H1 (cell line): ENCODE data around the gene TESMIN. TPM values are rescaled to one million over a fixed set of nuclear protein-coding genes. Genes with fewer than 3 reads are reported as not detected.

Experiments
- CTCF ChIP-seq, 3 experiments: IDR thresholded peaks; 1 replicate in 2 of 3; 2 replicates in 1 of 3; pipeline versions ENCODE4 v1.5.1 to v1.6.1; 2011; ENCODE audit warnings: low read length in 3 of 3, mild to moderate bottlenecking in 3 of 3, inconsistent platforms in 2 of 3, low read depth in 1 of 3, moderate library complexity in 1 of 3; ENCODE audit not compliant: insufficient read depth in 1 of 3; ENCODE audit errors: control extremely low read depth in 1 of 3
- EGR1 ChIP-seq: IDR thresholded peaks from 2 replicates; pipeline ENCODE4 v1.6.1; 2011; ENCODE audit warnings: low read depth, low read length, borderline replicate concordance
- MAFK ChIP-seq: IDR thresholded peaks from 2 replicates; pipeline ENCODE4 v1.6.1; 2012; ENCODE audit warnings: low read depth, mild to moderate bottlenecking, improper control_type of control experiment, low read length
- SAP30 ChIP-seq: fragments of 300-600 bp; sonication (generic); IDR thresholded peaks from 2 replicates; pipeline ENCODE4 v1.7.1; 2012; ENCODE audit warnings: low read length, moderate library complexity, mild to moderate bottlenecking, inconsistent platforms; ENCODE audit not compliant: insufficient read depth, insufficient replicate concordance
- SIN3A ChIP-seq, 2 experiments: IDR thresholded peaks in 1 of 2; conservative IDR thresholded peaks in 1 of 2; 2 replicates each; pipeline ENCODE4 v1.6.1; 2011 to 2012; ENCODE audit warnings: low read length in 2 of 2, improper control_type of control experiment in 1 of 2, low read depth in 1 of 2, mild to moderate bottlenecking in 1 of 2
- SP4 ChIP-seq: IDR thresholded peaks from 2 replicates; pipeline ENCODE4 v1.6.1; 2012; ENCODE audit warnings: low read length, inconsistent platforms
- ZNF274 ChIP-seq: IDR thresholded peaks from 2 replicates; pipeline ENCODE4 v1.7.0; 2012; ENCODE audit warnings: low read length, borderline replicate concordance; ENCODE audit errors: extremely low read depth
- polyA plus RNA-seq, 7 experiments: library from polyadenylated mRNA; depleted of rRNA in 3 of 7; stranded (reverse) in 5 of 7; unstranded in 2 of 7; fragments of >200 nt in 5 of 7; fragments of 200-250 nt in 2 of 7; gene quantifications; 1 replicate in 5 of 7; 2 replicates in 1 of 7; 4 replicates in 1 of 7; pipeline versions ENCODE4 v1.2.1 to v1.2.3, GENCODE V29; 2011 to 2013; ENCODE audit warnings: missing spikeins in 2 of 7, mixed read lengths in 2 of 7
- total RNA-seq: library from RNA; stranded (reverse); fragmentation: NEBNext Ultra II Directional; extraction: Animal tissue kit (Norgen Biotek cat#: 25700); gene quantifications from 2 replicates; pipeline ENCODE4 v1.2.1, GENCODE V29; 2021

The TESMIN gene
- total and polyA plus RNA-seq, 2 of the 8 experiments (the other 6 are each of a cell fraction or from before 2014, with no cell fraction given), result 22.6 to 61.1 TPM

- TF ChIP-seq SAP30 (no peak), MAFK (no peak), EGR1 (no peak), SP4 (no peak), SIN3A (conservative IDR thresholded peaks at IDR 0.05 in 1 of 2, IDR thresholded peaks at IDR 0.05 in 1 of 2; ENCODE audit: low read depth in 1 of 2, low read length in 2 of 2) (no peak), ZNF274 (no peak), CTCF (IDR thresholded peaks at IDR 0.05; ENCODE audit: control extremely low read depth in 1 of 3, insufficient read depth in 1 of 3, low read depth in 1 of 3, low read length in 3 of 3) (no peak)
These were observed 45.5 kb upstream of the TESMIN start (continued) for GRCh38 chr11:68796801-68797200.
